Stimulated activated CD4-positive, alpha-beta T cell treated with anti-CD3 and anti-CD28 coated beads, Interleukin-4, amount 100 ng/mL, for 24 hours (primary cell): ENCODE results near the gene HMGB3.
A peak's percentile ranks its signal among the peaks of the same experiment; 100 is the strongest.
"Not testable (repeated sequence)": the region's sequence is repeated elsewhere in the genome, so short reads cannot be mapped to it uniquely, and the experiment has no call there.

ENCODE experiments used
- DNase-seq: peaks from one replicate; pipeline ENCODE4 v3.0.0-alpha.2; 2020

The HMGB3 gene

DNA sequence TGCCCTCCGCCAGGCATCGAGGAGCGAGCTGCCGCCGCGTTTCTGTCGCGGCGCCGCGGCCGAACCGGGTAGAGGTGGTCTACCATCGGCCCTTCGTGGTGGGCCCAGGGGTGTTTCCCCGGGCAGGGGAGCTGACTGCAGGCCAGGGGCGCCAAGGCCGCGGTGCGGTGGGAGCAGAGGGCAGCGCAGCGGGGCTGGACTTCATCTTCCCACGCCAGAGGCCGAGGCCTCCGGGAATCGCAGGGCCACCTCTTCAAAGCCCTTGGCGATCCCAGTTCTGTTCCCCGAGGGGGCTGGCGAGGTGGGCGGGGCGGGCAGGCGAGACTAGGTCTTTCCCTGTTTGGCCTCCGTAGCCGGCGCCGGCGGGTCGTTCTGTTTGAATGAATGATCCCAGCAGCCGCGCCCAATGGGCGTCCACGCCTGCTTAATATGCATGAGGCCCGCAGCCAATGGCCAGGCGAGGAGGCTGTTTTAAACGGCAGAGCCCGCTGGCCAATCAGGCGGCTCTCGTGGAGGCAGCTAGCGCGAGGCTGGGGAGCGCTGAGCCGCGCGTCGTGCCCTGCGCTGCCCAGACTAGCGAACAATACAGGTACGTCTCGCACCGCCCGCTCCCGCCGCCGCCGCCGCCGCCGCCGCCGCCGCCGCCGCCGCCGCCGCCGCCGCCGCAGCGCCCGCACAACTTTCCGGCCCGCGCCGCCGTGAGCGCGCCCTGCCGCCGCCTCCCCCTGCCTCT is at the start of gene HMGB3:
HMGB3 (plus strand) TSS at position 548 of the 733 bp plus-strand sequence. CDS start 2,265 bp downstream, outside the sequence.
- DNase-seq: peak; percentile 81

- DNase-seq: no peak
Observed at GRCh38 chrX:150933945-150934350, 49.2 kb upstream of the HMGB3 start.

DNA sequence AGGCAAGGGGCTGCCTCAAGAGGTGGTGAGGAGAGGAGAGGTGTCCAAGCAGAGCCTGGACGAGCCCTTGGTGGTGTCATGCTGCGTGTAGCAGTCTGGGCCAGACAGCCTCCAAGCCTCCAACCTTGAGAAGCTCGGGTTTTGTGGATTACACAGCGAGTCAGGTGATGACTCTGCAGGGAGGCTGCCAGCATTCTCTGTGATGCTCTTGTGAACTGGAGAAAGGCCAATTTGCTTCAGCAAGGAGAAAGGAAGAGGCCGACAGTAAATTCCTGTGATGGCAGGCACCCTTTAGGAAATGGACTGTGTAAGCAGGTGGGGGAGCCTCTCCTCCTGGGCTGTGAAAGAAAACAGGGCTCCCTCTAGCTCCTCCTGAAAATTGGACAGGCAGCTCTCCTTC is 48.7 kb upstream of the HMGB3 start:
- no peak for DNase-seq

GRCh38 chrX:150935467-150935866 is 47.7 kb upstream of the HMGB3 start:
- DNase-seq: no peak

- no peak for DNase-seq
Observed at GRCh38 chrX:150936556-150936955, 46.6 kb upstream of the HMGB3 start.

- DNase-seq: no peak
Observed at GRCh38 chrX:150940844-150941495, 42.2 kb upstream of the HMGB3 start.

DNA sequence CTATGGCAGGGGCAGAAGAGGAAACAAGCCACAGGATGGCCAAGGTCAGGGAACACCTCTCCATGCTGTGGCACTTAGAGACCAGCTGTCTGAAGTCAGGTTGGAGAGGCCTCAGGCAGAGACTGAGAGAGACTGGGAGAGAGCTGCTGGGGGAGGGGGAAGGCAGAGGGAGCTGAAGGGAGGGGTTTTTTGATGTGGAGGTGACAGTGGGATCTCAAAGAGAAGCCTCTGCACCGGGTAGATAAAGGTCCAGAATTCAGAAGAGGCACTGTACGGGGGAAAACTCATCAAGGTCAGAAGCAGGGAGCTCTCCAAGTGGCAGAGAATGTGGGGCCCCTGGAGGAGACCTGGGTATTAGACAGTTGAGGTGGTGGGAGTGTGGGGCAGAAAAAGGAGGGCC is 41.6 kb upstream of the HMGB3 start:
- DNase-seq: no peak

DNA sequence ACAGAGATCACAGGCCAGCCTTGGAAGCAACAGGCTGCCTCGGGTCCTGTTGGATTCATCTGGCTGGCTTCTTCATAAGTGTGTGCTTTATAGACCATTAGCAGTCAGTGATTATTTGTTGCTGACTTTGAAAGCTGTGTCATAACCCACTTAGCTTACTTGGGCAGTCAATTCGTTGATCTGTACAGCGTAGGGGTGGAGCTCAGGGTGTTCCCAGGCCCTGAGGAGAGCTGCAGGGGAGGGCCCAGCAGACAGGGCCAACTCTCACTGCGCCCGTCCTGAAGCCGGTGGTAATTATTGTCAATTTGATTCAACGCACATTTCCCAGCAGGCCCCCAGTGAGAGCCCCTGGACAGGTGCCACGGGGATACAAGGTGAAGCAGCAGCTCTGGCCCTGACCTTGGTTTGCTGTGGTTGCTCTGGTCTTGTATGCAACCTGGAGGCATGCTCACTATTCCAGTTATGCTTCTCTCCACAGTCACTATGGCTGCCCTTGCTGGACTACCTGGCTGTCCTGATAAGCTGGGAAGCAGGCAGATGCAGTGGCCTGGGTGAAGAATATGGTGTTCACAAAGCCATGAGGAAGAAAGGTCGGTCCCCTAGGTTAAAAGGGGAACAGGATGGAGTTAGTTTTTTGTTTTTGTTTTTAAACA is 40.1 kb upstream of the HMGB3 start:
- DNase-seq: no peak

DNA sequence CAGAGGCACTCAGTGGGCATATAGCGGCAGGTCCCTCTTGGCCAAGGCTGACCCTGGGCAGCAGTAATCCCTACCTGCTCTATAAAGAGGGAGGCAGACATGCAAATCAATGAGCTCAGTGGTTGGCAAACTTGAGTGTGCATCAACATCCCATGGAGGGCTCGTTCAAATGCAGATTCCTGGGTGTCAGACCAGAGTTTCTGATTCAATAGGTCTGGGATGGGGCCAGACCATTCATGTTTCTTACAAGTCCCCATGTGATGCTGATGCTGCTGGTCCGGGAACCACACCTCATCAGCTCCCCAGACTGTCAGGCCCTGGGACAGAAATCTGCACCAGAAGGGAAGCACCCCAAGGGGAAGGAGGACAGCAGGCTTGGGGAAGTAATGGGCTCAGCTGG is 38.9 kb upstream of the HMGB3 start:
- DNase-seq: no peak

DNA sequence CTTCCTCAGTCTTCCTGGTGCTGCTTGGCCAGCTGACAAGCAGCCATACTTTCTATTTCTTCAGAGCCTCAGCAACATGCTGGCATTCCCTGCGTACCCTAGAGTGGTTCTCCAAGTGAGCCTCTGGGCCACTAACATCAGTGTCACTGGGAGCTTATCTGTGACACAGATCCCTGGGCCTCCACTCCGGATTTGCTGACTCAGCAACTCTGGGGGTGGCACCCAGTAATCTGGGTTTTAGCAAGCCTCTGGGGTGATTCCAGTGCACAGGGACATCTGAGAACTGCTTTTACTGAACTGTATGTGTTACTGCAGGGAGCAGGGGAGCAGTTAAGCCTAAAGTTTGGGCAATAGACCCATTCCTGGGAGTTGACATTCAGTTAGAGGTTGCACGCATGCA is 28.2 kb upstream of the HMGB3 start:
- no peak for DNase-seq

GRCh38 chrX:150955590-150955989 is 27.5 kb upstream of the HMGB3 start:
- DNase-seq: no peak

DNA sequence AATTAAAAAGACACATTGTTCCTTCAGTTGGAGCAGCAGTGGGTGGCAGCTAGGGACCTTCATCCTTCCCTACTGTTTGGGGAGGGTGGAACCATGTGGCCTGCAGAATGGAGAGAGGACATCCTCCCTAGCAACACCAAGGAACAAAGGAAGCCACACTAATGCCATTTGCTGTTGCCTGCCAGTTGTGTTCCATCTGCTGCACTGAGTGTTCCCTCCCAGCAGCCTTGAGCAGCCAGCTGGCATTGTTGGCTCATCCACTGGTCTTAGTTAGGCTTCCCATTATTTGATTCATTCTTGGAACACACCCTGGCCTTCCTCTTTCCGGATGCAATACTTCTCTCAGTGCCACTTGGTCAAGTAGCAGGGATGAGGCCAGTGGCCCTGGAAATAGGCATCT is 25.0 kb upstream of the HMGB3 start:
- DNase-seq: no peak

DNA sequence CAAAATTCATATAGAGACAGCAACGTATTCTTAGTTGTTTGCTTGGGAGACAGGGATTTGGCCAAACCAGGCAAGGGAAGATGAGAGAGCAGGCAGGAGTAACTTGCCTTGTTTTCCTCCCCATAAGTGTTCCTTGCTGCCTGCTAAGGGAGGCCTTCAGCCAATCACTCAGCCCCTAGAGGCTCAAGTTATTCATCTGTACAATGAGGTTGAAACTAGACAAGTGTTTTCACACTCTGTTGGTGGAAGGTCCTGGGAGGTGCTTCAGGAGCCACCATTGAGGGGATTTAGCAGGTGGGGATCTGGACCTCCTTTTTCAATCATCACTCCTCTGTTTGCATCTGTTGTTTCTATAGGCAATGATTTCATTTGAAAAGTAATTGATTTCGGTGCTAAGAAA is 23.6 kb upstream of the HMGB3 start:
- DNase-seq: no peak

DNA sequence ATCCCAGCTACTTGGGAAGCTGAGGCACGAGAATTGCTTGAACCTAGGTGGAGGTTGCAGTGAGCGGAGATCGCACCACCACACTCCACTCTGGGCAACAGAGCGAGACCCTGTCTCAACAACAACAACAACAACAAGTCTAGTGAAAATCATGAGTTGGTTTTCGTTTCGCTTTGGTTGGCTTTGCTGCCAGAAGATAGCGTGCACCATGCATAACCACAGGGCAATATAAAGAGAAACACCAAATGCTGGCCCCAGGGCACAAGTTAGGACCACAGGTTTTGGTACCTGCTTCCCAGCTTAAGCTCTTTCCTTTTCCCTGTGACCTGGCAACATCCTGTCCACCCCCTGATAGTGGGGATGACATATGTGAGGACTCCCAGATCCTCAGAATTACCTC is 21.5 kb upstream of the HMGB3 start:
- no peak for DNase-seq

DNA sequence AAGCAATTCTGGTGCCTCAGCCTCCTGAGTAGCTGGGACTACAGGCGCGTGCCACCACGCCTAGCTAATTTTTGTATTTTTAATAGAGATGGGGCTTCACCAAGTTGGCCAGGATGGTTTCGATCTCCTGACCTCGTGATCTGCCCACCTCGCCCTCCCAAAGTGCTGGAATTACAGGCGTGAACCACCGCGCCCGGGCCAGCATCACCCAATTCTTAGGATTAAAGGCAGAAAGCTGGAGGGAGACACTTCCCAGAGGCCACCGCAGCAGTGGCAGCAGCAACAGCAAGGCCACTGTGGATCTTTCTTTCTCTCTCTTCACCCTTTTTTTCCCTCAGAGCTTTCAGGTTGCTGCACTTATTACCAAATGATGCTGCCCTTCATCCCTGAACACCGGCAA is 18.7 kb upstream of the HMGB3 start:
- not testable (repeated sequence) for DNase-seq

DNA sequence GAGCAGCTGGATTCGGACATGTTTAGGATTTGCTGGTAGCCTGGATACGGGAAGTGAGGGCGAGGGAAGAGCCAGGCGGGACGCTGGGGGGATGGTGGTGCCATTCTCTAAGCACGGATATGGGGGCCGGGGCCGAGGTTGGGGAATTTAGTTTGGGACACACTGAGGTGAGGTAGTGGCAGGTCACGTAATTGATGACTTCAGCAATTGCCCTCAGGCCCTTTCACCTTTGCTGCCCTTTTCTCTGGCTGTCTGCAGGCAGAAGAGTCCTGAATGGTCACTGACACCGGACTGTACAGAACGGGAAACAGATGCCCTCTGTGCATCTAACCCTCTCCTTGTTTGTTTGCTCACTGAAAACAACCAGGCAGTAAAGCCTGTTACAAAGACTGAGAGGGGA is 16.9 kb upstream of the HMGB3 start:
- no peak for DNase-seq

DNA sequence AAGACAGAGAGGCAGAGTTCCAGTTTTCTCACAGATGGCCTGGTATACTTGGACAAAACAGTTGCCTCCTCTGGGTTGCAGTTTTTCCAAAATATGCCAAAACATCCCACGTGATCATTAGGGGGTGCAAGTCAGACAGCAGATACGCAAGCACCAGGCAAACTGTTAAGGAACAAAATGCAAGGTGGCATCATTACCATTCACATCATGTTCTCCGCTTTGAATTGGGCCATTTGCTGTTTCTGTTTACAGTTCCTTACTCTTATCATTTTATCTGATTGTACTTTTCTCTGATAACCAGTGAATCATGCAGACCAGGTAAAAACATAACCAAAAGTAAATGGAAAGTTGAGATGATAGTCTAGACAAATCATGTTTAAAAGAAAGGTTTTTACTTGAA is 16.4 kb upstream of the HMGB3 start:
- DNase-seq: no peak

- no peak for DNase-seq
Observed at GRCh38 chrX:150967786-150968185, 15.3 kb upstream of the HMGB3 start.

DNA sequence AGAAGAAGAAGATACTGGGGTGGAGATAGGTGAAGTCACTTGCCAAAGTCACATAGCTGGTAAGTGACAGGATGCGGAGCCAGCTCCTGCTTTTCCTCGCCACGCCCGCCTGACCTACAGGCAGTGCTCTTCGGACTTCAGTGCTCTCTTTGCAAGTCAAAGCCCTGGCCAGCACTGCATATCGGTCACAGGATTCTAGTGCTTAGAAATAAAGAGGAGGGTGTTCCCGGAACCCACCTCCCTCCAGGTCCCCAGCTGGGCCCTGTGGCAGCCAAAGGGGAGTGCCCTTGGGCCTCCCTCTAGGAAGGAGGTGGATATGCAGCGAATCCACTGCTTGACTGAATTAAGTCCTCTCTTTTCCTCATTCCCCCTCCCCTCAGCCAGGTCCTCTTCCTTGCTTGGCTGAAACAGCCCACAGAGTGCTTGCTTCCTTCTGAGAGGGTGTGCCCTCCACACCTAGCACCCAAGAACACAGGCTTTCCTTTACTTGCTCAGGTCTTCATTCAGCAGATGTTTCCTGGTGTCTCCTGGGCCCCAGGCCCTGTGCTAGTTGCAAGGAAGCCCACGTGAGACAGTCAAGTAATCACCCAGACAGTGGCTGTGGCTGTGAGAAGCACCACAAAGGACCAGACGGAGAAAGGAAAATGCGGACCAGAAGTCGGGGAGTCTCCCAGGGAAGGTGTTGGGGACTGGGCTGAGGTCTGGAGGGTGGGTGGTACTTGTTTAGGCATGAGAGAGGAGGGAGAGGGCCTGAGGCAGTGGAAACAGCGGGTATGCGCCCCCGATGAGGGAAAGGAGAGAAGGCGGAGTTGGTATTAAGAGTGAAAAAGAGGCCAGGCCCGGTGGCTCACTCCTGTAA is 14.0 kb upstream of the HMGB3 start:
- no peak for DNase-seq

- no peak for DNase-seq
Observed at GRCh38 chrX:150972450-150972849, 10.7 kb upstream of the HMGB3 start.

DNA sequence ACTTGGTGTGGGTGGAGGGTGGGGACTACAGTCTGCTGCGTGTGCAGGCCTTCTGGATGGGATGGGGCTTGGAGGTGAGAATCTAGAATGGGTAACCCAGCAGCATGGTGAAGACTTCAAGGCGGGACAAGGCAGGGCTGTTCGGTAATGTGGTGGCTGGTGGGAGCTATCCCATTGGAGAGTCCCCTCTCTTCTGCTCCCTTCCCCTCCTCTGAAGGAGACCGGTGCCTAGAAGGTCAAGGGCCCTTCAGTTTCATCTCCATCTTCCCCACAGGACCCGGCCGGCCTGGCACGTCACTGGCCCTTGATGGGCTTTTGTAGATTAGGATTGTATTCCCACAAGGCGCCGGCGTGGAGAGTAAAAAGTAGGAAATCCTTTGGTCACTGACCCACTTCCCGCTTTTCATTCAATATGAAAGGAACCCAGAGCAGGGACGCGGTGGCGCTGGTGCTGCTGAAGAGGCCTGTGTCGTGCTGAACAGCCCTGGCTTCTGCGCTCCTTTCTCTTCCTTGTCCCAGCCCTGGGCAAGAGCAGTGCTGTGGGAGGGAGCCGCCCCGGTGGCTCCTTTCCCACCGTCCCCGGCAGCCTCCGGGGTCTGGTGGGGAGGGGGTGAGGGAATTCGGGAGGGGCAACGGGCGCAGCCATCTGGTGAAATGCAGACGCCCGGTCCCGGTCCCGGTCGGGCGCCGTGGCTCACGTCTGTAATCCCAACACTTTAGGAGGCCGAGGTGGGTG is 7.3 kb upstream of the HMGB3 start:
- no peak for DNase-seq

DNA sequence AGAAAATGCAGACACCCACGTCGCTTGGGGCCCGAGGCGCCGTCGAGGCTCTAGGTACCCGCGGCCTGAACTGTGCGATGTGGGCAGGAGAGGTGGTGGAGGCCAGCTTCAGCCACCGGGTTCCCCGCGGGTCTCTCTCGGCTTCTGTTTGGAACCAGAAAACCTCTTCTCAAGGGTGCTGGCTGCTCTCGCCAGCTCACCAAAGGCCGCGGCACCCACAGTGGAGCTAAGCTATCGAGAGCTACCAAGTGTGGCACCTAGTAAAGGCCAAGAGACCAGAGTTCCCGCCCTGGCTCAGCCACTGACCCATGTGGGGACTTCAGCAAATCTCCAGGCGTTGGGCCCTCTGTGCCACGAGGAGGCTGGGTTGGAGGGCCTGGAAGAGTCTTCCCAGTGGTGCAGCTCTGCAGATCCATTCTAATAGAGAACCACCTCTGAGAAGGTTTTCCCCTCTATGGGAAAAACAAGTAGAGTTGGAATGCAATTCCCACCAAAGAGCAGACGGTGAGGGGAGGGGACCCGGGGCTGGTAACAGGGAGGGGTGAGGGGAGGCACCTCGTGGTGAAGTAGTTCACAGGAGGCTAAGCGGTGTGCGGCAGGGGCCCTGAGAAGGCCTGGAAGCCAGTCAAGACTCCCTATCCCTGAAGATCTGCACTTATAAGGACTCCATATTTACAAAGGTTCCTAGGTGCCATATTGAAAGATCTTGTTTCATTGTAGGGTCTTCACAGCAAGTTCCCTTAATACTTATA is 5.5 kb upstream of the HMGB3 start:
- no peak for DNase-seq
